ENCODE data around the gene KLHL29. TPM values are rescaled to one million over a fixed set of nuclear protein-coding genes. Genes with fewer than 3 reads are reported as not detected.

KLHL29 gene
- total RNA-seq, 1 donor from 2014 or later = 4.4 TPM

GRCh38 chr2:23456396-23456795, 71.4 kb downstream of the KLHL29 start:
- H3K27me3 Mint-ChIP-seq = peaks cover 11% of the 10 kb centered on the region
- DNase-seq (ENCODE audit: low spot score, unreplicated experiment) = no peak
- no peaks in the 10 kb centered on the region for H3K9me3 Mint-ChIP-seq (ENCODE audit: low read depth)
- H3K4me3 Mint-ChIP-seq (ENCODE audit: low read depth) = no peak overlapping the region
- H3K4me1 Mint-ChIP-seq (ENCODE audit: low read depth) = peaks cover 8% of the 10 kb centered on the region
- TF ChIP-seq CTCF (IDR thresholded peaks at IDR 0.05; ENCODE audit: unreplicated experiment) = no peak
- no peaks in the 10 kb centered on the region for H3K36me3 Mint-ChIP-seq (ENCODE audit: insufficient read depth)
- no peak overlapping the region for H3K27ac Mint-ChIP-seq

DNA sequence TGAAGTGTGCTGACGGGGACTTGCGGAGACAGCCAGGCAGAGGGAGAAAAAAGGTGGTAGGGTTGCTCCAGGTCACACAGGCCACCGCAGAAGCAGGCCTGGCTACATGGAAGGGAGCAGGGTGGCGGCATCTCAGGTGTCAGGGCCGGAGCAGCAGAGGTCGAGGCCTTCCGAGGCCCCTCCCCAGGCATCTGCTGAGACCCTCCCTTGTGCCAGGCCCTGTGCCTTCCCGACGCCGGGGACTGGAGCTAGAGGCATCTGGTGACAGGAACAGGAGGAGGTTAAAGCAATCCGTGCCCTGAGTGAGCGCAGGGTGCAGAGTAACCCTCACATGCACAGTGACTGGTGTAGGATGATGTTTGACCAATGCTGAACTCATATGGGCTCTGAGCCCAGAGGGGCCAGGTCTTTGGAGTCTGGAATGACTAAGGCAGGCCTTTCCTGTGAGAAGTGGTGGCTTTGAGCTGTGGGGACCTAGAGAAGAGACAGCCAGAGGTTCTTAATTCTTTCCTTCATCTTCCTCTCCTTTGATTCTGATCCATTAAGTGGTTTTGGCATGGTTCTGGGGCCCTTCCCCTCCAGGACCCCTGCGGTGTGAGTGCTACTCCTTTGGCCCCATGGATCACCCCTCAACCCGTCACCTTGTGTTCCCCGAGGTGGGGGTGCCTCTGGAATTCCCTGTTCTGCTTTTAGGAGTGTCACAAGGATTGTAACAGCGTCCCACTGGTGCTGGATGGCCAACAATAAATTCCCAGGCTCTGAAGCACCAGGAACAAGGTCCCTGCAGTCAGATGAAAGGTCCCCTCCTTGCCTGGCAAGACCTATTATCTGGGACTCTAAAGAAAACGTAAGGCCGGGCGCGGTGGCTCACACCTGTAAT, 72.1 kb downstream of the KLHL29 start:
- no peaks in the 10 kb centered on the region for H3K9me3 Mint-ChIP-seq (ENCODE audit: low read depth)
- H3K27me3 Mint-ChIP-seq = peaks cover 11% of the 10 kb centered on the region
- no peak overlapping the region for H3K27ac Mint-ChIP-seq
- peaks cover 8% of the 10 kb centered on the region for H3K4me1 Mint-ChIP-seq (ENCODE audit: low read depth)
- no peak overlapping the region for H3K4me3 Mint-ChIP-seq (ENCODE audit: low read depth)
- H3K36me3 Mint-ChIP-seq (ENCODE audit: insufficient read depth) = no peaks in the 10 kb centered on the region
- TF ChIP-seq CTCF (IDR thresholded peaks at IDR 0.05; ENCODE audit: unreplicated experiment) = no peak
- no peak for DNase-seq (ENCODE audit: low spot score, unreplicated experiment)

- Mint-ChIP-seq H3K9me3 (ENCODE audit: low read depth) (no peaks in the 10 kb centered on the region), H3K27me3 (peaks cover 7% of the 10 kb centered on the region), H3K27ac (no peak overlapping the region), H3K4me1 (ENCODE audit: low read depth) (peaks cover 8% of the 10 kb centered on the region), H3K36me3 (ENCODE audit: insufficient read depth) (no peaks in the 10 kb centered on the region), H3K4me3 (ENCODE audit: low read depth) (no peak overlapping the region)
- TF ChIP-seq CTCF (IDR thresholded peaks at IDR 0.05; ENCODE audit: unreplicated experiment) = no peak
- no peak for DNase-seq (ENCODE audit: low spot score, unreplicated experiment)
Measured at GRCh38 chr2:23457990-23458682, 73.2 kb downstream of the KLHL29 start.

- Mint-ChIP-seq H3K9me3 (ENCODE audit: low read depth) (no peaks in the 10 kb centered on the region), H3K27me3 (peaks cover 6% of the 10 kb centered on the region), H3K4me3 (ENCODE audit: low read depth) (no peak overlapping the region), H3K36me3 (ENCODE audit: insufficient read depth) (no peaks in the 10 kb centered on the region), H3K4me1 (ENCODE audit: low read depth) (peaks cover 8% of the 10 kb centered on the region), H3K27ac (no peak overlapping the region)
- no peak for TF ChIP-seq CTCF (IDR thresholded peaks at IDR 0.05; ENCODE audit: unreplicated experiment)
- no peak for DNase-seq (ENCODE audit: low spot score, unreplicated experiment)
Measured at GRCh38 chr2:23459032-23459431, 74.1 kb downstream of the KLHL29 start.

- H3K4me1 Mint-ChIP-seq (ENCODE audit: low read depth) = peaks cover 1% of the 10 kb centered on the region
- peak; percentile 36 for TF ChIP-seq CTCF (IDR thresholded peaks at IDR 0.05; ENCODE audit: unreplicated experiment)
- no peak overlapping the region for H3K4me3 Mint-ChIP-seq (ENCODE audit: low read depth)
- H3K27ac Mint-ChIP-seq = no peak overlapping the region
- H3K27me3 Mint-ChIP-seq = peaks cover 10% of the 10 kb centered on the region
- no peaks in the 10 kb centered on the region for H3K9me3 Mint-ChIP-seq (ENCODE audit: low read depth)
- H3K36me3 Mint-ChIP-seq (ENCODE audit: insufficient read depth) = no peaks in the 10 kb centered on the region
- DNase-seq (ENCODE audit: low spot score, unreplicated experiment) = no peak
Measured at GRCh38 chr2:23460228-23460627, 75.2 kb downstream of the KLHL29 start.

Data from progenitor cell of endocrine pancreas (in vitro differentiated cells).